BJ (cell line): ENCODE measurements around the gene PIH1D2. TPM values are rescaled to one million over a fixed set of nuclear protein-coding genes. Genes with fewer than 3 reads are reported as not detected.

Experiments
- CTCF ChIA-PET: fragments of 350-600 bp; formaldehyde crosslinking; extraction: SDS; loops from one replicate; lab custom pipeline; 2021; ENCODE audit warnings: antibody characterized with exemption, inconsistent platforms; lab: Yijun Ruan, JAX
- POLR2A ChIA-PET: fragments of 300-600 bp; sonication (Branson Sonifier 250); formaldehyde crosslinking; extraction: SDS; loops from one replicate; lab custom pipeline; 2021; ENCODE audit warnings: antibody characterized with exemption; lab: Charles Lee
- DNase-seq: peaks from one replicate; pipeline ENCODE4 v3.0.0-alpha.2; 2011; ENCODE audit warnings: low read depth
- H3K27me3 ChIP-seq: 2 replicates; pipeline ENCODE4 v1.6.0; 2011; ENCODE audit warnings: low read length; ENCODE audit not compliant: control insufficient read depth, insufficient read depth
- H3K36me3 ChIP-seq: 2 replicates; pipeline ENCODE4 v1.5.1; 2011; ENCODE audit warnings: low read length; ENCODE audit not compliant: control insufficient read depth, insufficient read depth
- H3K4me3 ChIP-seq: 2 replicates; pipeline ENCODE4 v1.5.1; 2011; ENCODE audit warnings: low read depth, mild to moderate bottlenecking, control low read depth, low read length
- CTCF ChIP-seq: IDR thresholded peaks from 2 replicates; pipeline ENCODE4 v1.5.1; 2011; ENCODE audit warnings: low read depth, mild to moderate bottlenecking, control low read depth, inconsistent platforms, low read length, moderate library complexity; ENCODE audit not compliant: insufficient read depth
- polyA plus RNA-seq: library from polyadenylated mRNA; depleted of rRNA; stranded (reverse); fragments of >200 nt; gene quantifications from 2 replicates; pipeline ENCODE4 v1.2.3, GENCODE V29; 2011

PIH1D2 gene
- polyA plus RNA-seq, 1 experiment, result 0.82 TPM

GRCh38 chr11:112086422-112087191 lies 12.8 kb upstream of the PIH1D2 start, which contains the start of the genes SDHD and TIMM8B:
Gene SDHD, plus strand, starts transcription at chr11:112086873. Its CDS starts 35 bp downstream, at chr11:112086908.
Gene TIMM8B, minus strand, starts transcription at chr11:112086756. Its CDS starts 33 bp downstream, at chr11:112086723.
- TF ChIP-seq CTCF, result peak; percentile 59
- Histone ChIP-seq H3K27me3 (no peaks in the 10 kb centered on the region), H3K4me3 (peak within 1 kb of the TSS; percentile 90), H3K36me3 (peaks cover 8% of the 10 kb centered on the region; the same call in 1 of the 2 replicates)
- ChIA-PET POLR2A (no interaction called here), CTCF (interaction anchor here (1.0 to 1.4 kb wide), 2 partner anchors 11 to 193 kb away, joined by 4 read pairs; no protein-coding TSS in a partner anchor)
- peak; percentile 78 for DNase-seq

- ChIA-PET CTCF (interaction anchor here (1.0 to 1.4 kb wide), 2 partner anchors 11 to 194 kb away, joined by 4 read pairs; no protein-coding TSS in a partner anchor), POLR2A (interaction anchor here (0.6 kb wide), 1 partner anchor 173 kb away, joined by 3 read pairs; no protein-coding TSS in a partner anchor)
- DNase-seq, result no peak
- Histone ChIP-seq H3K27me3 (no peaks in the 10 kb centered on the region), H3K36me3 (peaks cover 6% of the 10 kb centered on the region; the same call in 1 of the 2 replicates), H3K4me3 (peak overlapping the region; percentile 90)
- no peak for TF ChIP-seq CTCF
These were observed 12.1 kb upstream of the PIH1D2 start for GRCh38 chr11:112085822-112086421.

DNA sequence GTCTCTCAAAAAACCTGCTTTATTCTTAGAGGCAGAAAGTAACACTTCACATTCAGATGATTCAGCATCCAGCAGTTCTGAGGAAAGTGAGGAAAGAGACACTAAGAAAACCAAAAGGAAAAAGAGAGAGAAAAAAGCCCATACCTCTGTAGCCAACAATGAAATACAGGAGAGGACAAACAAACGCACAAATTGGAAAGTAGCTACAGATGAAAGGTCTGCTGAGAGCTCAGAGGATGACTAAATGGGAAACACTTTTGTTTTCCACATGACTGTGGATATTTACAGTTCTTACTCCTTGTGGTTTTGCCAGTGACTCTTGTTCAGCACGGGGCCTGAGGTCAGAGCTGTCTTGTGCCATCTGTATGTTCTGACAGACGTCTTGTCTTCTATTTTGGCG lies 8.9 kb upstream of the PIH1D2 start:
- TF ChIP-seq CTCF, result no peak
- DNase-seq, result peak; percentile 28
- ChIA-PET CTCF (interaction anchor here (1.8 kb wide), 1 partner anchor 31 kb away, joined by 4 read pairs; no protein-coding TSS in a partner anchor), POLR2A (no interaction called here)
- Histone ChIP-seq H3K27me3 (no peaks in the 10 kb centered on the region), H3K4me3 (no peak overlapping the region), H3K36me3 (peaks cover 7% of the 10 kb centered on the region)

GRCh38 chr11:112062923-112063322 lies 10.9 kb downstream of the PIH1D2 start:
- DNase-seq, result no peak
- Histone ChIP-seq H3K36me3 (peaks cover 1% of the 10 kb centered on the region; the same call in 1 of the 2 replicates), H3K4me3 (no peak overlapping the region), H3K27me3 (no peaks in the 10 kb centered on the region)
- CTCF ChIA-PET, result no interaction called here
- POLR2A ChIA-PET, result no interaction called here
- TF ChIP-seq CTCF, result no peak

DNA sequence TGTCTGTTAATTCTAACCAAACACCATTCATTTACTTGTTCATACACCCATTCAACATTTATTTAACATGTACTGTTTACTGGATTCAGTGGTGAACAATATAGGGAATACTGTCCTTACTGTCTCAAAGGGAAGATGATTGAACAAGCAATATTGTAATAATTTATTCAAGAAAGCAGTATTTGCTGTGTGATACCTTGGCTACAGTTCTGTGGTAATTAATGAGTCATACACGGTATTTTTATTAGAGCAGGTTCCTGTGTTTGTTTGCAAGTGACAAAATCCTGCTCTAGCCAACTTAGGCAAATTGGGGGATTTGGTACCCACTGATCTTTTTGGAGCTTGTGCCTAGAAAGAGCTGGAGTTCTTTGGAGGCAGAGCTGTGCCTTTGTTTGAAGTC lies 15.7 kb downstream of the PIH1D2 start:
- Histone ChIP-seq H3K4me3 (no peak overlapping the region), H3K36me3 (peaks cover 1% of the 10 kb centered on the region; the same call in 1 of the 2 replicates), H3K27me3 (no peaks in the 10 kb centered on the region)
- DNase-seq, result no peak
- TF ChIP-seq CTCF, result no peak
- ChIA-PET CTCF (no interaction called here), POLR2A (no interaction called here)
